GM12801 (cell line): Measurements from ENCODE around the gene ZNF844.

ENCODE experiments used
- TF ChIP-seq, protein P1 (sequence below): IDR thresholded peaks from one replicate; pipeline ENCODE4 v1.5.1; 2011; ENCODE audit warnings: control low read depth; ENCODE audit not compliant: insufficient read length; ENCODE audit errors: extremely low read depth

Gene ZNF844

DNA sequence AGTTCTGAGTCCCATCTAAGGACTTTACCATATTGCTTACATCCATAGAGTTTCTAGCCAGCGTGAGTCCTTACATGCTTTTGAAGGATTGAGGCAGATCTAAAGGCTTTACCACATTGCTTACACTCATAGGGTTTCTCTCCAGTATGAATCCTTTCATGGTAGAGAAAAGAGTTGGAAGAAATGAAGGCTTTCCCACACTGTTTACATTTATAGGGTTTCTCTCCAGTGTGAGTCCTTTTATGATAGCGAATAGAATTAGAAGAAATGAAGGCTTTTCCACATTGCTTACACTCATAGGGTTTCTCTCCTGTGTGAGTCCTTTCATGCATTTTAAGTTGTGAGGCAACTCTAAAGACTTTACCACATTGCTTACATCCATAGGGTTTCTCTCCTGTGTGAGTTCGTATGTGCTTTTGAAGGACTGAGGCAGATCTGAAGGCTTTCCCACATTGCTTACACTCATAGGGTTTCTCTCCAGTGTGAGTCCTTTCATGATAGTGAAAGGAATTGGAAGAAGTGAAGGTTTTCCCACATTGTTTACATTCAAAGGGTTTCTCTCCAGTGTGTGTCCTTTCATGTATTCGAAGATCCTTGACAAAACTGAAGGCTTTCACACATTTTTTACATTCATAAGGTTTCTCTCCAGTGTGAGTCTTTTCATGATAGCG is 20.6 kb upstream of the ZNF844 start:
- TF ChIP-seq, protein P1, sequence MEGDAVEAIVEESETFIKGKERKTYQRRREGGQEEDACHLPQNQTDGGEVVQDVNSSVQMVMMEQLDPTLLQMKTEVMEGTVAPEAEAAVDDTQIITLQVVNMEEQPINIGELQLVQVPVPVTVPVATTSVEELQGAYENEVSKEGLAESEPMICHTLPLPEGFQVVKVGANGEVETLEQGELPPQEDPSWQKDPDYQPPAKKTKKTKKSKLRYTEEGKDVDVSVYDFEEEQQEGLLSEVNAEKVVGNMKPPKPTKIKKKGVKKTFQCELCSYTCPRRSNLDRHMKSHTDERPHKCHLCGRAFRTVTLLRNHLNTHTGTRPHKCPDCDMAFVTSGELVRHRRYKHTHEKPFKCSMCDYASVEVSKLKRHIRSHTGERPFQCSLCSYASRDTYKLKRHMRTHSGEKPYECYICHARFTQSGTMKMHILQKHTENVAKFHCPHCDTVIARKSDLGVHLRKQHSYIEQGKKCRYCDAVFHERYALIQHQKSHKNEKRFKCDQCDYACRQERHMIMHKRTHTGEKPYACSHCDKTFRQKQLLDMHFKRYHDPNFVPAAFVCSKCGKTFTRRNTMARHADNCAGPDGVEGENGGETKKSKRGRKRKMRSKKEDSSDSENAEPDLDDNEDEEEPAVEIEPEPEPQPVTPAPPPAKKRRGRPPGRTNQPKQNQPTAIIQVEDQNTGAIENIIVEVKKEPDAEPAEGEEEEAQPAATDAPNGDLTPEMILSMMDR, result no peak

DNA sequence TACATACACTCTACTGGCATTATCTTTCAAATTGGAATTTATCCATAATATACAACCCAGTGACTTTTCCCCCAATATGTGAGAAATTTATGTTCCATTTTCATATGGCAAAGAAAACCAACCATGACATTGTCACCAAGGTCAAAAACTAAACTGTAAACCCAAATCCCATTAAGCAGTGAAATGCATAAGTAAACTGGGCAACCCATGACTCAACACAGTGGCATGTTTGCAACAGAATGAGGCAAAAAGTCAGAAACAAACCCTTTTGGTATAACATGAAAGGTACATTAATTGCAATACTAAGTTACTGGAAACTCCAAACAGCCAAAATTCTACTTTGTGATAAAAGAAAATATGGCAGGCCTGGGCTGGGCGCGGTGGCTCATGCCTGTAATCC is 16.7 kb upstream of the ZNF844 start:
- TF ChIP-seq, protein P1, result no peak

DNA sequence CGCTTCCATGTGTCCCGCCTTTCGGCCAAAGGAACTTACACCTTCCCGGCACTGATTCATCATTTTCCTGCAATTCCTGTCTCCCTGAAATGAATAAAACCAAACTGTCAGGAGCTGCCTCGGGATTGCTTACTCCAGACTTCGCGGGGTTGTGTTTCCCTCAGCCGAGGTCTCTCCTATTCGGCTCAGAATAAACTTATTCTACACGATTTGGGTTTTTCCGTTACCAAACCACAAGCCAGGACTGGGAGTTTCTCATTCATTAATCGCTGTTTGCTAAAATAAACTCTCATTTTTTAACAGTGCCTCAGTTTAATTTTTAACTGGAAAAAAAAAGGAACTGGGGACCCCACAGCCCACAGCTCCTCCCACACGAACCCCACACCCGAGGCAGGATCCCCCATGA is 12.4 kb upstream of the ZNF844 start:
- TF ChIP-seq, protein P1, result no peak

DNA sequence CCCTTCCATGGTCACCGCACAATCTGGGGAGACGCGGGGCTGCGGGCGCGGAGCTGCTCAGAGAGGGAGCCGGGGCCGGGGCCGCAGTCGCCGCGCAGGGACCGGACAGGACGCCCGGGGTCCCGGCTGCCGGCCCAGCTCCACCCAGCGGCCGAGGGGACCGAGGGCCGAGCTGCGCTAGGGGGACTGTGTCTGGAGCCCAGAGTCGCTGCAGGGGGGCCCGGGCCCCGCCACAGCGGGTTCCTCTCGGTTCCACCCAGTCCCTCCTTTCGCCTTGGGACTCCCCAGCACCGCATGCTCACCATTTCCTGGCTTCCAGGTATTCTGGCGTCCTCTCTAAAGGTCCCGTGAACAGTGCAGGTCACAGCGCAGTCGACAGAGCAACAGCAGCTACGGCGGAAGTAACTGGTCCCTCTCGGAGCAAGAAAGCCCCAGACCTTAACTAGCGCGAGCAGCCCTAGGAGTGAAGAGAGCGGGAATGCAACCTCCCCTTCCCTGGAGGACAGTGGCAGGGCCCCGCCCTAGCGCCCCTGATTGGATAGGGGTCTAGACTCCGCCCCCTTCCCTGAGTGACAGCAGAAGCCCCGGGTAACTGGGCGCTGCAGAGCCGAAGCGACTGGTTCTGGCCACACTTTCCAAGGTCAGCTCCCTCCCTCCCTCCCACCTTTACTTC is 11.9 kb upstream of the ZNF844 start, which contains the start of gene ZNF878:
TSS of gene ZNF878 (minus strand) at position 465 of the 673 bp plus-strand sequence. CDS start at position 305, 160 bp downstream.
- TF ChIP-seq, protein P1, result no peak

DNA sequence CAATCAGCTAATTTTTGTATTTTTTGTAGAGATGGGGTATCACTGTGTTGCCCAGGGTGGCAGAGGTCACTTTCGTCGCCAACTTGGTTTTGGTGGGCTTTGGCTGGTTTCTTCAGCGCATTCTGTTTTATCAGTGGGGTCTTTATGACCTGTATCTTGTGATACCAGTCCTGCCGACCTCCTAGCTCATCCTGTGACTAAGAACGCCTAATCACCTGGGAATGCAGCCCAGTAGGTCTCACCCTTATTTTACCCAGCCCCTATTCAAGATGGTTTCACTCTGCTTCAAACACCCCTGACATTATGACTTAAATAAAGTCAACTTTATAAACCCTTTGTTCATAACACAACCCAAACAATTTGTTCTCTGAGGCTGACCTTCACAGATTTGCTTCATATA is 8.7 kb upstream of the ZNF844 start:
- TF ChIP-seq, protein P1, result no peak

DNA sequence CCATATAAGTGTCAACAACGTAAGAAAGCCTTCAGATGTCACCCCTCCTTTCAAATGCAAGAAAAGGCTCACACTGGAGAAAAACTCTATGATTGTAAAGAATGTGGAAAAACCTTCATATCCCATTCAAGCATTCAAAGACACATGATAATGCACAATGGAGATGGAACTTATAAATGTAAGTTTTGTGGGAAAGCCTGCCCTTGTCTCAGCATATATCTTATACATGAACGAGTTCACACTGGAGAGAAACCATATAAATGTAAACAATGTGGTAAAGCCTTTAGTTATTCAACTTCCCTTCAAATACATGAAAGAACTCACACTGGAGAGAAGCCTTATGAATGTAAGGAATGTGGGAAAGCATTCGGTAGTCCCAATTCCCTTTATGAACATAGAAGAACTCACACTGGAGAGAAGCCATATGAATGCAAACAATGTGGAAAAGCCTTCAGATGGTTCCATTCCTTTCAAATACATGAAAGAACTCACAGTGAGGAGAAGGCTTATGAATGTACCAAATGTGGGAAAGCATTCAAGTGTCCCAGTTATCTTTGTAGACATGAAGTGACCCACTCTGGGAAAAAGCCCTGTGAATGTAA is 11.1 kb downstream of the ZNF844 start:
- TF ChIP-seq, protein P1, result no peak

DNA sequence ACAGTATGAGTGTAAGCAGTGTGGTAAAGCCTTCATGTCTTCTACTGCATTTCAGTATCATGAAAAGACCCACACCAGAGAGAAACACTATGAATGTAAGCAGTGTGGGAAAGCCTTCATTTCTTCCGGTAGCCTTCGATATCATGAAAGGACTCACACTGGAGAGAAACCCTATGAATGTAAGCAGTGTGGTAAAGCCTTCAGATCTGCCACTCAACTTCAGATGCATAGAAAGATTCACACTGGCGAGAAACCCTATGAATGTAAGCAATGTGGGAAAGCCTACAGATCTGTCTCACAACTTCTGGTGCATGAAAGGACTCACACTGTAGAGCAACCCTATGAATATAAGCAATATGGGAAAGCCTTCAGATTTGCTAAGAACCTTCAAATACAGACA is 12.8 kb downstream of the ZNF844 start:
- TF ChIP-seq, protein P1, result no peak
